ENCODE measurements around the gene MAJIN. TPM values are rescaled to one million over a fixed set of nuclear protein-coding genes. Genes with fewer than 3 reads are reported as not detected.

MAJIN gene
- total and polyA plus RNA-seq, 9 of the 15 experiments (the other 6 are each of a cell fraction or from before 2014, with no cell fraction given): 0.17 to 0.83 (median 0.24) TPM; not detected in 2

GRCh38 chr11:65013130-65013887, 41.4 kb upstream of the MAJIN start (continued):
- TF ChIP-seq ELF1 (tag; IDR thresholded peaks at IDR 0.05) (0 out of 2 replicates have a peak, but pooled peaks have one; percentile 48), ZNF263 (CRISPR knock-in tag; IDR thresholded peaks at IDR 0.05; ENCODE audit: borderline replicate concordance) (peak; percentile 32; the same call in 1 of the 2 replicates), SNIP1 (IDR thresholded peaks at IDR 0.05; ENCODE audit: low read depth) (no peak), SIN3A (IDR thresholded peaks at IDR 0.05; ENCODE audit: borderline replicate concordance in 2 of 2, control insufficient read depth in 1 of 2, low read depth in 2 of 2, low read length in 2 of 2) (0 out of 4 replicates have a peak, but pooled peaks of 1 of the 2 experiments have one; percentile 26), SPI1 (IDR thresholded peaks at IDR 0.05; ENCODE audit: borderline replicate concordance, low read depth, low read length) (peak; percentile 82; the same call in 1 of the 2 replicates), HLTF (IDR thresholded peaks at IDR 0.05) (peak; percentile 90; the same call in 1 of the 2 replicates), PHTF2 (CRISPR knock-in tag; IDR thresholded peaks at IDR 0.05) (no peak), PHB2 (IDR thresholded peaks at IDR 0.05; ENCODE audit: low read depth) (no peak), TEAD1 (CRISPR knock-in tag; IDR thresholded peaks at IDR 0.05) (0 out of 4 replicates have a peak, but pooled peaks of 1 of the 2 experiments have one; percentile 44), SMARCE1 (IDR thresholded peaks at IDR 0.05) (peak; percentile 72), ZNF696 (CRISPR knock-in tag; conservative IDR thresholded peaks at IDR 0.05) (no peak), E2F6 (IDR thresholded peaks at IDR 0.05; ENCODE audit: borderline replicate concordance in 1 of 2, extremely low read depth in 1 of 2, insufficient read depth in 1 of 2, insufficient read length in 1 of 2, low read depth in 1 of 2, low read length in 1 of 2, poor library complexity in 1 of 2, severe bottlenecking in 1 of 2) (no peak), CTBP1 (IDR thresholded peaks at IDR 0.05; ENCODE audit: borderline replicate concordance) (no peak; the same call in 1 of the 2 replicates), RAD21 (CRISPR knock-in tag; conservative IDR thresholded peaks at IDR 0.05 in 1 of 2, IDR thresholded peaks at IDR 0.05 in 1 of 2) (peak; percentile 88 to 89), KLF6 (CRISPR knock-in tag; IDR thresholded peaks at IDR 0.05; ENCODE audit: borderline replicate concordance) (no peak), ZNF41 (CRISPR knock-in tag; conservative IDR thresholded peaks at IDR 0.05) (no peak), ZNF280A (IDR thresholded peaks at IDR 0.05; ENCODE audit: low read depth, partially characterized antibody) (no peak)
- TF ChIP-seq, protein P1, sequence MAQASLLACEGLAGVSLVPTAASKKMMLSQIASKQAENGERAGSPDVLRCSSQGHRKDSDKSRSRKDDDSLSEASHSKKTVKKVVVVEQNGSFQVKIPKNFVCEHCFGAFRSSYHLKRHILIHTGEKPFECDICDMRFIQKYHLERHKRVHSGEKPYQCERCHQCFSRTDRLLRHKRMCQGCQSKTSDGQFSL (CRISPR knock-in tag; IDR thresholded peaks at IDR 0.05): peak; percentile 59; the same call in 1 of the 2 replicates
- TF ChIP-seq, protein P1 (tag; IDR thresholded peaks at IDR 0.05): no peak

Data from K562 (cell line).